HepG2 (cell line): Measurements from ENCODE around the gene EEF1AKMT3. TPM values are rescaled to one million over a fixed set of nuclear protein-coding genes. Genes with fewer than 3 reads are reported as not detected.

ENCODE experiments used
- FOXA3 ChIP-seq: IDR thresholded peaks from 2 replicates; pipeline ENCODE4 v1.6.1; 2016; ENCODE audit warnings: missing genetic modification reagents, missing compliant biosample characterization
- HHEX ChIP-seq: IDR thresholded peaks from 2 replicates; pipeline ENCODE4 v1.6.1; 2016; ENCODE audit warnings: control low read depth
- ZFX ChIP-seq: sonication (generic); formaldehyde crosslinking; IDR thresholded peaks from 2 replicates; pipeline ENCODE4 v1.4.0; 2020; ENCODE audit warnings: mild to moderate bottlenecking, low read depth, missing genetic modification reagents, moderate library complexity
- ZNF30 ChIP-seq: sonication (generic); formaldehyde crosslinking; IDR thresholded peaks from 2 replicates; pipeline ENCODE4 v1.5.0; 2020; ENCODE audit warnings: mild to moderate bottlenecking, missing genetic modification reagents
- ZNF883 ChIP-seq: sonication (generic); formaldehyde crosslinking; IDR thresholded peaks from 2 replicates; pipeline ENCODE4 v1.5.1; 2020; ENCODE audit warnings: mild to moderate bottlenecking, missing genetic modification reagents; ENCODE audit errors: not compliant biosample characterization
- polyA plus RNA-seq, 8 experiments: library from polyadenylated mRNA; depleted of rRNA in 3 of 8; stranded (reverse) in 7 of 8; unstranded in 1 of 8; fragments of >200 nt; fragmentation: Illumina TruSeq in 4 of 8; extraction: Trizol in 4 of 8; gene quantifications; 2 replicates each; pipeline versions ENCODE4 v1.2.1 to v1.2.3, GENCODE V29; 2011 to 2016; ENCODE audit warnings: low read depth in 4 of 8, missing spikeins in 1 of 8, mixed read lengths in 1 of 8; ENCODE audit not compliant: insufficient read depth in 1 of 8
- total RNA-seq, 5 experiments: library from RNA; depleted of rRNA; stranded (reverse); fragments of >200 nt; fragmentation: Illumina TruSeq; extraction: Trizol; gene quantifications; 2 replicates each; pipeline ENCODE4 v1.2.3, GENCODE V29; 2016; ENCODE audit warnings: low read depth in 1 of 5
- TF ChIP-seq, protein P1 (sequence below), 2 experiments: fragments of 450-650 bp in 1 of 2; sonication (generic) in 1 of 2; formaldehyde crosslinking in 1 of 2; IDR thresholded peaks; 2 replicates each; pipeline versions ENCODE4 v1.6.1 to v1.8.0; 2016 to 2022; ENCODE audit warnings: antibody characterized with exemption in 1 of 2, mild to moderate bottlenecking in 1 of 2, missing genetic modification reagents in 1 of 2
- TF ChIP-seq, protein P2 (sequence below): sonication (generic); formaldehyde crosslinking; IDR thresholded peaks from 2 replicates; pipeline ENCODE4 v1.4.0; 2020; ENCODE audit warnings: missing genetic modification reagents
- TF ChIP-seq, protein P3 (sequence below): sonication (generic); formaldehyde crosslinking; IDR thresholded peaks from 2 replicates; pipeline ENCODE4 v1.4.0; 2020; ENCODE audit warnings: missing genetic modification reagents
- TF ChIP-seq, protein P4 (sequence below): IDR thresholded peaks from 2 replicates; pipeline ENCODE4 v1.6.1; 2016; ENCODE audit warnings: low read depth

Gene EEF1AKMT3
- total and polyA plus RNA-seq, 2 of the 13 experiments (the other 11 are each of a cell fraction or from before 2014, with no cell fraction given), result 4.7 to 11.4 TPM

DNA sequence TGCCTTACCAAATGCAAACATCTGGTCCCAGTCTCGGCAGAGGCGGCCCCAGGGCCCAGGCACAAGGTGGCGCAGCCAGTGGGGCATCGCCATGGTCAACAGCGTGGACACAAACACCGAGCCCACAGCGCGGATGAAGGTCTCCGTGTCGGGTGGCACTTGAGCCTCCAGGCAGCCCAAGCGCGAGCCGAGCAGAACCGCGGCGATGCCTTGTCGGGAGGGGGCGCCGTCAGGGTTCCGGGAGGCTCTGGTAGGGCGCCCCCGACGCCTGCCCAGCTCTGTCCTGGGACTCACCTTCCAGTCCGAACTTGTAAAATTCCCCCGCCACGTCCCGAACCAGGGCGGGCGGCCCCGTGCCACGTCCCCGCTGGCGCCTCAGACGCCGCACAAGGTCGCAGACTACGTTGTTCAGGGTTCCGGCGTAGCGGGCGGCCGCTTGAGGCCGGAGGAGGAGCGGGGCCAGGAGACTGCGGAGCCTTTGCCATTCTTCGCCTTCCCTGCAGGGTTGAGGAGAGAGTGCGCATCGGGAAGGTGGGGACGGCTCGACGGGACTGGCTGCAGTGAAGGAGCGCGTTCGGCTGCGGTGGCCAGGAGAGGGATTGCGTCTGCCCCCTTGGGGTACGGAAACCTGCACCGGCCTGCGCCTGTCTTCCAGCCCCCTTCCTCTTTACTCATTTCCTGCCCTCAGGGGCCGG, 7.3 kb upstream of the EEF1AKMT3 start (continued):
- TF ChIP-seq, protein P1, sequence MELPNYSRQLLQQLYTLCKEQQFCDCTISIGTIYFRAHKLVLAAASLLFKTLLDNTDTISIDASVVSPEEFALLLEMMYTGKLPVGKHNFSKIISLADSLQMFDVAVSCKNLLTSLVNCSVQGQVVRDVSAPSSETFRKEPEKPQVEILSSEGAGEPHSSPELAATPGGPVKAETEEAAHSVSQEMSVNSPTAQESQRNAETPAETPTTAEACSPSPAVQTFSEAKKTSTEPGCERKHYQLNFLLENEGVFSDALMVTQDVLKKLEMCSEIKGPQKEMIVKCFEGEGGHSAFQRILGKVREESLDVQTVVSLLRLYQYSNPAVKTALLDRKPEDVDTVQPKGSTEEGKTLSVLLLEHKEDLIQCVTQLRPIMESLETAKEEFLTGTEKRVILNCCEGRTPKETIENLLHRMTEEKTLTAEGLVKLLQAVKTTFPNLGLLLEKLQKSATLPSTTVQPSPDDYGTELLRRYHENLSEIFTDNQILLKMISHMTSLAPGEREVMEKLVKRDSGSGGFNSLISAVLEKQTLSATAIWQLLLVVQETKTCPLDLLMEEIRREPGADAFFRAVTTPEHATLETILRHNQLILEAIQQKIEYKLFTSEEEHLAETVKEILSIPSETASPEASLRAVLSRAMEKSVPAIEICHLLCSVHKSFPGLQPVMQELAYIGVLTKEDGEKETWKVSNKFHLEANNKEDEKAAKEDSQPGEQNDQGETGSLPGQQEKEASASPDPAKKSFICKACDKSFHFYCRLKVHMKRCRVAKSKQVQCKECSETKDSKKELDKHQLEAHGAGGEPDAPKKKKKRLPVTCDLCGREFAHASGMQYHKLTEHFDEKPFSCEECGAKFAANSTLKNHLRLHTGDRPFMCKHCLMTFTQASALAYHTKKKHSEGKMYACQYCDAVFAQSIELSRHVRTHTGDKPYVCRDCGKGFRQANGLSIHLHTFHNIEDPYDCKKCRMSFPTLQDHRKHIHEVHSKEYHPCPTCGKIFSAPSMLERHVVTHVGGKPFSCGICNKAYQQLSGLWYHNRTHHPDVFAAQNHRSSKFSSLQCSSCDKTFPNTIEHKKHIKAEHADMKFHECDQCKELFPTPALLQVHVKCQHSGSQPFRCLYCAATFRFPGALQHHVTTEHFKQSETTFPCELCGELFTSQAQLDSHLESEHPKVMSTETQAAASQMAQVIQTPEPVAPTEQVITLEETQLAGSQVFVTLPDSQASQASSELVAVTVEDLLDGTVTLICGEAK (IDR thresholded peaks at IDR 0.05), result no peak
- TF ChIP-seq, protein P1 (CRISPR knock-in tag; IDR thresholded peaks at IDR 0.05), result no peak
- TF ChIP-seq, protein P2, sequence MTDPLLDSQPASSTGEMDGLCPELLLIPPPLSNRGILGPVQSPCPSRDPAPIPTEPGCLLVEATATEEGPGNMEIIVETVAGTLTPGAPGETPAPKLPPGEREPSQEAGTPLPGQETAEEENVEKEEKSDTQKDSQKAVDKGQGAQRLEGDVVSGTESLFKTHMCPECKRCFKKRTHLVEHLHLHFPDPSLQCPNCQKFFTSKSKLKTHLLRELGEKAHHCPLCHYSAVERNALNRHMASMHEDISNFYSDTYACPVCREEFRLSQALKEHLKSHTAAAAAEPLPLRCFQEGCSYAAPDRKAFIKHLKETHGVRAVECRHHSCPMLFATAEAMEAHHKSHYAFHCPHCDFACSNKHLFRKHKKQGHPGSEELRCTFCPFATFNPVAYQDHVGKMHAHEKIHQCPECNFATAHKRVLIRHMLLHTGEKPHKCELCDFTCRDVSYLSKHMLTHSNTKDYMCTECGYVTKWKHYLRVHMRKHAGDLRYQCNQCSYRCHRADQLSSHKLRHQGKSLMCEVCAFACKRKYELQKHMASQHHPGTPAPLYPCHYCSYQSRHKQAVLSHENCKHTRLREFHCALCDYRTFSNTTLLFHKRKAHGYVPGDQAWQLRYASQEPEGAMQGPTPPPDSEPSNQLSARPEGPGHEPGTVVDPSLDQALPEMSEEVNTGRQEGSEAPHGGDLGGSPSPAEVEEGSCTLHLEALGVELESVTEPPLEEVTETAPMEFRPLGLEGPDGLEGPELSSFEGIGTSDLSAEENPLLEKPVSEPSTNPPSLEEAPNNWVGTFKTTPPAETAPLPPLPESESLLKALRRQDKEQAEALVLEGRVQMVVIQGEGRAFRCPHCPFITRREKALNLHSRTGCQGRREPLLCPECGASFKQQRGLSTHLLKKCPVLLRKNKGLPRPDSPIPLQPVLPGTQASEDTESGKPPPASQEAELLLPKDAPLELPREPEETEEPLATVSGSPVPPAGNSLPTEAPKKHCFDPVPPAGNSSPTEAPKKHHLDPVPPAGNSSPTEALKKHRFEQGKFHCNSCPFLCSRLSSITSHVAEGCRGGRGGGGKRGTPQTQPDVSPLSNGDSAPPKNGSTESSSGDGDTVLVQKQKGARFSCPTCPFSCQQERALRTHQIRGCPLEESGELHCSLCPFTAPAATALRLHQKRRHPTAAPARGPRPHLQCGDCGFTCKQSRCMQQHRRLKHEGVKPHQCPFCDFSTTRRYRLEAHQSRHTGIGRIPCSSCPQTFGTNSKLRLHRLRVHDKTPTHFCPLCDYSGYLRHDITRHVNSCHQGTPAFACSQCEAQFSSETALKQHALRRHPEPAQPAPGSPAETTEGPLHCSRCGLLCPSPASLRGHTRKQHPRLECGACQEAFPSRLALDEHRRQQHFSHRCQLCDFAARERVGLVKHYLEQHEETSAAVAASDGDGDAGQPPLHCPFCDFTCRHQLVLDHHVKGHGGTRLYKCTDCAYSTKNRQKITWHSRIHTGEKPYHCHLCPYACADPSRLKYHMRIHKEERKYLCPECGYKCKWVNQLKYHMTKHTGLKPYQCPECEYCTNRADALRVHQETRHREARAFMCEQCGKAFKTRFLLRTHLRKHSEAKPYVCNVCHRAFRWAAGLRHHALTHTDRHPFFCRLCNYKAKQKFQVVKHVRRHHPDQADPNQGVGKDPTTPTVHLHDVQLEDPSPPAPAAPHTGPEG (CRISPR knock-in tag), result no peak
- TF ChIP-seq, protein P3, sequence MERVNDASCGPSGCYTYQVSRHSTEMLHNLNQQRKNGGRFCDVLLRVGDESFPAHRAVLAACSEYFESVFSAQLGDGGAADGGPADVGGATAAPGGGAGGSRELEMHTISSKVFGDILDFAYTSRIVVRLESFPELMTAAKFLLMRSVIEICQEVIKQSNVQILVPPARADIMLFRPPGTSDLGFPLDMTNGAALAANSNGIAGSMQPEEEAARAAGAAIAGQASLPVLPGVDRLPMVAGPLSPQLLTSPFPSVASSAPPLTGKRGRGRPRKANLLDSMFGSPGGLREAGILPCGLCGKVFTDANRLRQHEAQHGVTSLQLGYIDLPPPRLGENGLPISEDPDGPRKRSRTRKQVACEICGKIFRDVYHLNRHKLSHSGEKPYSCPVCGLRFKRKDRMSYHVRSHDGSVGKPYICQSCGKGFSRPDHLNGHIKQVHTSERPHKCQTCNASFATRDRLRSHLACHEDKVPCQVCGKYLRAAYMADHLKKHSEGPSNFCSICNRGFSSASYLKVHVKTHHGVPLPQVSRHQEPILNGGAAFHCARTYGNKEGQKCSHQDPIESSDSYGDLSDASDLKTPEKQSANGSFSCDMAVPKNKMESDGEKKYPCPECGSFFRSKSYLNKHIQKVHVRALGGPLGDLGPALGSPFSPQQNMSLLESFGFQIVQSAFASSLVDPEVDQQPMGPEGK (CRISPR knock-in tag), result peak; percentile 45; the same call in 1 of the 2 replicates
- TF ChIP-seq ZNF883 (CRISPR knock-in tag) (no peak), HHEX (CRISPR knock-in tag) (no peak), ZNF30 (no peak), FOXA3 (CRISPR knock-in tag) (no peak), ZFX (CRISPR knock-in tag) (0 out of 2 replicates have a peak, but pooled peaks have one; percentile 41)
- TF ChIP-seq, protein P4, sequence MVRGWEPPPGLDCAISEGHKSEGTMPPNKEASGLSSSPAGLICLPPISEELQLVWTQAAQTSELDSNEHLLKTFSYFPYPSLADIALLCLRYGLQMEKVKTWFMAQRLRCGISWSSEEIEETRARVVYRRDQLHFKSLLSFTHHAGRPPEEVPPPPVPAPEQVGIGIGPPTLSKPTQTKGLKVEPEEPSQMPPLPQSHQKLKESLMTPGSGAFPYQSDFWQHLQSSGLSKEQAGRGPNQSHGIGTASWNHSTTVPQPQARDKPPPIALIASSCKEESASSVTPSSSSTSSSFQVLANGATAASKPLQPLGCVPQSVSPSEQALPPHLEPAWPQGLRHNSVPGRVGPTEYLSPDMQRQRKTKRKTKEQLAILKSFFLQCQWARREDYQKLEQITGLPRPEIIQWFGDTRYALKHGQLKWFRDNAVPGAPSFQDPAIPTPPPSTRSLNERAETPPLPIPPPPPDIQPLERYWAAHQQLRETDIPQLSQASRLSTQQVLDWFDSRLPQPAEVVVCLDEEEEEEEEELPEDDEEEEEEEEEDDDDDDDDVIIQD (CRISPR knock-in tag), result no peak; the same call in 1 of the 2 replicates
